ENCODE data around the gene SLC8A1.

- TF ChIP-seq, protein P1, sequence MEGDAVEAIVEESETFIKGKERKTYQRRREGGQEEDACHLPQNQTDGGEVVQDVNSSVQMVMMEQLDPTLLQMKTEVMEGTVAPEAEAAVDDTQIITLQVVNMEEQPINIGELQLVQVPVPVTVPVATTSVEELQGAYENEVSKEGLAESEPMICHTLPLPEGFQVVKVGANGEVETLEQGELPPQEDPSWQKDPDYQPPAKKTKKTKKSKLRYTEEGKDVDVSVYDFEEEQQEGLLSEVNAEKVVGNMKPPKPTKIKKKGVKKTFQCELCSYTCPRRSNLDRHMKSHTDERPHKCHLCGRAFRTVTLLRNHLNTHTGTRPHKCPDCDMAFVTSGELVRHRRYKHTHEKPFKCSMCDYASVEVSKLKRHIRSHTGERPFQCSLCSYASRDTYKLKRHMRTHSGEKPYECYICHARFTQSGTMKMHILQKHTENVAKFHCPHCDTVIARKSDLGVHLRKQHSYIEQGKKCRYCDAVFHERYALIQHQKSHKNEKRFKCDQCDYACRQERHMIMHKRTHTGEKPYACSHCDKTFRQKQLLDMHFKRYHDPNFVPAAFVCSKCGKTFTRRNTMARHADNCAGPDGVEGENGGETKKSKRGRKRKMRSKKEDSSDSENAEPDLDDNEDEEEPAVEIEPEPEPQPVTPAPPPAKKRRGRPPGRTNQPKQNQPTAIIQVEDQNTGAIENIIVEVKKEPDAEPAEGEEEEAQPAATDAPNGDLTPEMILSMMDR (IDR thresholded peaks at IDR 0.05), result no peak
- no peak for TF ChIP-seq EP300 (IDR thresholded peaks at IDR 0.05)
Measured at GRCh38 chr2:40106061-40106460, 345.8 kb downstream of the SLC8A1 start.

Measured in tibial nerve (tissue), 4 donors.